Upper lobe of left lung (tissue), 4 donors: ENCODE measurements around the gene NECTIN4.
"Not testable (repeated sequence)": the region's sequence is repeated elsewhere in the genome, so short reads cannot be mapped to it uniquely, and the experiment has no call there.

Source experiments
- POLR2A ChIP-seq, 4 donors: fragments of 450-650 bp; IDR thresholded peaks; one replicate each; pipeline ENCODE4 v1.5.1; 2016 to 2017; ENCODE audit warnings: antibody characterized with exemption in 4 of 4, mild to moderate bottlenecking in 2 of 4
- POLR2AphosphoS5 ChIP-seq, 2 donors: sonication (generic); formaldehyde crosslinking; IDR thresholded peaks; one replicate each; pipeline ENCODE4 v1.5.1; 2017; ENCODE audit warnings: antibody characterized with exemption in 2 of 2
- TF ChIP-seq, protein P1 (sequence below), 6 experiments: fragments of 450-650 bp in 4 of 6; fragments of 200-600 bp in 2 of 6; sonication (generic) in 2 of 6; IDR thresholded peaks; one replicate each; pipeline ENCODE4 v1.5.1; 2016 to 2019; ENCODE audit warnings: antibody characterized with exemption in 6 of 6

DNA sequence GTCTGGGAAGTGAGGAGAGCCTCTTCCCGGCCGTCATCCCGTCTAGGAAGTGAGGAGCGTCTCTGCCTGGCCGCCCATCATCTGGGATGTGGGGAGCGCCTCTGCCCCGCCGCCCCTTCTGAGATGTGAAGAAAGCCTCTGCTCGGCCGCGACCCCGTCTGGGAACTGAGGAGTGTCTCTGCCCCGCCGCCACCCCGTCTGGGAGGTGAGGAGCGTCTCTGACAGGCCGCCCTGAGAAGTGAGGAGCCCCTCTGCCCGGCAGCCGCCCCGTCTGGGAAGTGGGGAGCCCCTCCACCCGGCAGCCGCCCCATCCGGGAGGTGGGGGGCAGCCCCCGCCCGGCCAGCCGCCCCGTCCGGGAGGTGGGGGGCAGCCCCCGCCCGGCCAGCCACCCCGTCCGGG is 59.9 kb downstream of the NECTIN4 start:
- TF ChIP-seq, protein P1, sequence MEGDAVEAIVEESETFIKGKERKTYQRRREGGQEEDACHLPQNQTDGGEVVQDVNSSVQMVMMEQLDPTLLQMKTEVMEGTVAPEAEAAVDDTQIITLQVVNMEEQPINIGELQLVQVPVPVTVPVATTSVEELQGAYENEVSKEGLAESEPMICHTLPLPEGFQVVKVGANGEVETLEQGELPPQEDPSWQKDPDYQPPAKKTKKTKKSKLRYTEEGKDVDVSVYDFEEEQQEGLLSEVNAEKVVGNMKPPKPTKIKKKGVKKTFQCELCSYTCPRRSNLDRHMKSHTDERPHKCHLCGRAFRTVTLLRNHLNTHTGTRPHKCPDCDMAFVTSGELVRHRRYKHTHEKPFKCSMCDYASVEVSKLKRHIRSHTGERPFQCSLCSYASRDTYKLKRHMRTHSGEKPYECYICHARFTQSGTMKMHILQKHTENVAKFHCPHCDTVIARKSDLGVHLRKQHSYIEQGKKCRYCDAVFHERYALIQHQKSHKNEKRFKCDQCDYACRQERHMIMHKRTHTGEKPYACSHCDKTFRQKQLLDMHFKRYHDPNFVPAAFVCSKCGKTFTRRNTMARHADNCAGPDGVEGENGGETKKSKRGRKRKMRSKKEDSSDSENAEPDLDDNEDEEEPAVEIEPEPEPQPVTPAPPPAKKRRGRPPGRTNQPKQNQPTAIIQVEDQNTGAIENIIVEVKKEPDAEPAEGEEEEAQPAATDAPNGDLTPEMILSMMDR (IDR thresholded peaks at IDR 0.05): not testable (repeated sequence)
- TF ChIP-seq POLR2AphosphoS5, POLR2A (IDR thresholded peaks at IDR 0.05): not testable (repeated sequence)
